HepG2 (cell line): ENCODE measurements around the gene YWHAH.

Experiments used
- CBX1 ChIP-seq: IDR thresholded peaks from one replicate; pipeline ENCODE4 v1.6.1; 2016; ENCODE audit warnings: antibody characterized with exemption, low read depth
- CHD4 ChIP-seq: fragments of 200-600 bp; sonication (generic); IDR thresholded peaks from 2 replicates; pipeline ENCODE4 v1.7.0; 2017; ENCODE audit warnings: mild to moderate bottlenecking, low read length, borderline replicate concordance
- DPF2 ChIP-seq: sonication (generic); formaldehyde crosslinking; IDR thresholded peaks from 2 replicates; pipeline ENCODE4 v1.4.0; 2020; ENCODE audit warnings: mild to moderate bottlenecking, low read depth, missing genetic modification reagents, borderline replicate concordance
- ERF ChIP-seq: IDR thresholded peaks from 2 replicates; pipeline ENCODE4 v1.6.1; 2018; ENCODE audit warnings: missing biosample characterization, missing genetic modification reagents
- MTA1 ChIP-seq: sonication (generic); formaldehyde crosslinking; IDR thresholded peaks from 2 replicates; pipeline ENCODE4 v1.4.0; 2020; ENCODE audit warnings: missing genetic modification reagents, mild to moderate bottlenecking, borderline replicate concordance
- NFIC ChIP-seq: IDR thresholded peaks from 2 replicates; pipeline ENCODE4 v1.6.1; 2012; ENCODE audit warnings: mild to moderate bottlenecking, low read length, inconsistent platforms
- ZNF253 ChIP-seq: sonication (generic); formaldehyde crosslinking; IDR thresholded peaks from 2 replicates; pipeline ENCODE4 v1.8.0; 2022; ENCODE audit warnings: mild to moderate bottlenecking, missing genetic modification reagents, borderline replicate concordance

- TF ChIP-seq ERF (CRISPR knock-in tag) (no peak), DPF2 (CRISPR knock-in tag) (no peak), NFIC (no peak), ZNF253 (CRISPR knock-in tag) (0 out of 2 replicates have a peak, but pooled peaks have one; percentile 20), CBX1 (no peak), MTA1 (CRISPR knock-in tag) (no peak), CHD4 (no peak)
These were observed 943 bp upstream of the YWHAH start for GRCh38 chr22:31943206-31943977.
